HEK293 (cell line): ENCODE data around the gene MTURN.

Source experiments
- OSR2 ChIP-seq: fragments of 450-650 bp; formaldehyde crosslinking; IDR thresholded peaks from 2 replicates; pipeline ENCODE4 v1.5.1; 2016; ENCODE audit warnings: missing biosample characterization, missing genetic modification characterization
- REST ChIP-seq: fragments of 450-650 bp; formaldehyde crosslinking; IDR thresholded peaks from 2 replicates; pipeline ENCODE4 v1.5.1; 2016; ENCODE audit warnings: missing biosample characterization, missing genetic modification characterization
- TSHZ1 ChIP-seq: fragments of 450-650 bp; formaldehyde crosslinking; IDR thresholded peaks from 2 replicates; pipeline ENCODE4 v1.5.1; 2016; ENCODE audit warnings: missing biosample characterization, missing genetic modification characterization, borderline replicate concordance
- TF ChIP-seq, protein P1 (sequence below): fragments of 450-650 bp; formaldehyde crosslinking; IDR thresholded peaks from 2 replicates; pipeline ENCODE4 v1.5.1; 2016; ENCODE audit warnings: missing biosample characterization, missing genetic modification characterization

- TF ChIP-seq OSR2 (tag by site-specific recombination) (no peak), TSHZ1 (tag by site-specific recombination) (no peak), REST (tag by site-specific recombination) (no peak)
- TF ChIP-seq, protein P1, sequence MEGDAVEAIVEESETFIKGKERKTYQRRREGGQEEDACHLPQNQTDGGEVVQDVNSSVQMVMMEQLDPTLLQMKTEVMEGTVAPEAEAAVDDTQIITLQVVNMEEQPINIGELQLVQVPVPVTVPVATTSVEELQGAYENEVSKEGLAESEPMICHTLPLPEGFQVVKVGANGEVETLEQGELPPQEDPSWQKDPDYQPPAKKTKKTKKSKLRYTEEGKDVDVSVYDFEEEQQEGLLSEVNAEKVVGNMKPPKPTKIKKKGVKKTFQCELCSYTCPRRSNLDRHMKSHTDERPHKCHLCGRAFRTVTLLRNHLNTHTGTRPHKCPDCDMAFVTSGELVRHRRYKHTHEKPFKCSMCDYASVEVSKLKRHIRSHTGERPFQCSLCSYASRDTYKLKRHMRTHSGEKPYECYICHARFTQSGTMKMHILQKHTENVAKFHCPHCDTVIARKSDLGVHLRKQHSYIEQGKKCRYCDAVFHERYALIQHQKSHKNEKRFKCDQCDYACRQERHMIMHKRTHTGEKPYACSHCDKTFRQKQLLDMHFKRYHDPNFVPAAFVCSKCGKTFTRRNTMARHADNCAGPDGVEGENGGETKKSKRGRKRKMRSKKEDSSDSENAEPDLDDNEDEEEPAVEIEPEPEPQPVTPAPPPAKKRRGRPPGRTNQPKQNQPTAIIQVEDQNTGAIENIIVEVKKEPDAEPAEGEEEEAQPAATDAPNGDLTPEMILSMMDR (tag by site-specific recombination), result no peak
These were observed 67.1 kb downstream of the MTURN start for GRCh38 chr7:30201921-30202320.
